Ovary (tissue), 3 donors: ENCODE measurements around the gene RNF113B.

Source experiments
- EP300 ChIP-seq: sonication (generic); formaldehyde crosslinking; IDR thresholded peaks from one replicate; pipeline ENCODE4 v1.6.1; 2017; ENCODE audit warnings: antibody characterized with exemption
- TF ChIP-seq, protein P1 (sequence below), 3 donors: fragments of 450-650 bp in 2 of 3; fragments of 200-600 bp in 1 of 3; IDR thresholded peaks; one replicate each; pipeline versions ENCODE4 v1.5.1 to v1.8.0; 2016 to 2022; ENCODE audit warnings: antibody characterized with exemption in 3 of 3, mild to moderate bottlenecking in 1 of 3
- donor health status: DM: no; HTN: no; CAD: no.

- TF ChIP-seq, protein P1, sequence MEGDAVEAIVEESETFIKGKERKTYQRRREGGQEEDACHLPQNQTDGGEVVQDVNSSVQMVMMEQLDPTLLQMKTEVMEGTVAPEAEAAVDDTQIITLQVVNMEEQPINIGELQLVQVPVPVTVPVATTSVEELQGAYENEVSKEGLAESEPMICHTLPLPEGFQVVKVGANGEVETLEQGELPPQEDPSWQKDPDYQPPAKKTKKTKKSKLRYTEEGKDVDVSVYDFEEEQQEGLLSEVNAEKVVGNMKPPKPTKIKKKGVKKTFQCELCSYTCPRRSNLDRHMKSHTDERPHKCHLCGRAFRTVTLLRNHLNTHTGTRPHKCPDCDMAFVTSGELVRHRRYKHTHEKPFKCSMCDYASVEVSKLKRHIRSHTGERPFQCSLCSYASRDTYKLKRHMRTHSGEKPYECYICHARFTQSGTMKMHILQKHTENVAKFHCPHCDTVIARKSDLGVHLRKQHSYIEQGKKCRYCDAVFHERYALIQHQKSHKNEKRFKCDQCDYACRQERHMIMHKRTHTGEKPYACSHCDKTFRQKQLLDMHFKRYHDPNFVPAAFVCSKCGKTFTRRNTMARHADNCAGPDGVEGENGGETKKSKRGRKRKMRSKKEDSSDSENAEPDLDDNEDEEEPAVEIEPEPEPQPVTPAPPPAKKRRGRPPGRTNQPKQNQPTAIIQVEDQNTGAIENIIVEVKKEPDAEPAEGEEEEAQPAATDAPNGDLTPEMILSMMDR (IDR thresholded peaks at IDR 0.05), result no peak
- no peak for TF ChIP-seq EP300
Measured at GRCh38 chr13:98141509-98142379, 35.3 kb downstream of the RNF113B start.
